Endothelial cell (in vitro differentiated cells): Measurements from ENCODE around the gene ERCC1. TPM values are rescaled to one million over a fixed set of nuclear protein-coding genes. Genes with fewer than 3 reads are reported as not detected.
A peak's percentile ranks its signal among the peaks of the same experiment; 100 is the strongest.
"Not testable (repeated sequence)": the region's sequence is repeated elsewhere in the genome, so short reads cannot be mapped to it uniquely, and the experiment has no call there.

ENCODE experiments used
- DNase-seq: peaks from one replicate; pipeline ENCODE4 v3.0.0; 2021; ENCODE audit warnings: low spot score
- H3K27ac Mint-ChIP-seq: one replicate; pipeline ENCODE4 v1.8.0; 2021; ENCODE audit warnings: mixed read lengths, inconsistent platforms; ENCODE audit not compliant: unreplicated experiment
- H3K27me3 Mint-ChIP-seq: one replicate; pipeline ENCODE4 v1.8.0; 2021; ENCODE audit warnings: mild to moderate bottlenecking, moderate library complexity, mixed read lengths, inconsistent platforms; ENCODE audit not compliant: unreplicated experiment
- H3K36me3 Mint-ChIP-seq: one replicate; pipeline ENCODE4 v1.8.0; 2021; ENCODE audit warnings: mild to moderate bottlenecking, low read depth, mixed read lengths, inconsistent platforms; ENCODE audit not compliant: unreplicated experiment
- H3K4me1 Mint-ChIP-seq: one replicate; pipeline ENCODE4 v1.8.0; 2021; ENCODE audit warnings: mild to moderate bottlenecking, mixed read lengths, inconsistent platforms; ENCODE audit not compliant: unreplicated experiment
- H3K4me3 Mint-ChIP-seq: one replicate; pipeline ENCODE4 v1.8.0; 2021; ENCODE audit warnings: mild to moderate bottlenecking, mixed read lengths, inconsistent platforms; ENCODE audit not compliant: unreplicated experiment
- H3K9me3 Mint-ChIP-seq: one replicate; pipeline ENCODE4 v1.8.0; 2021; ENCODE audit warnings: mixed read lengths, inconsistent platforms; ENCODE audit not compliant: unreplicated experiment
- CTCF ChIP-seq: fragments of 200-600 bp; sonication (generic); IDR thresholded peaks from one replicate; pipeline ENCODE4 v1.5.0; 2021; ENCODE audit warnings: antibody characterized with exemption; ENCODE audit not compliant: unreplicated experiment
- total RNA-seq: library from RNA; stranded (reverse); fragmentation: NEBNext Ultra II Directional; extraction: Animal tissue kit (Norgen Biotek cat#: 25700); gene quantifications from one replicate; pipeline ENCODE4 v1.2.1, GENCODE V29; 2021; ENCODE audit not compliant: unreplicated experiment

The ERCC1 gene
- total RNA-seq, 1 donor from 2014 or later = 62.8 TPM

GRCh38 chr19:45417151-45417550 is 6.6 kb downstream of the ERCC1 start:
- Mint-ChIP-seq H3K27me3 (peaks cover 12% of the 10 kb centered on the region), H3K27ac (no peak overlapping the region), H3K36me3 (peaks cover 16% of the 10 kb centered on the region), H3K9me3 (no peaks in the 10 kb centered on the region), H3K4me1 (peaks cover 7% of the 10 kb centered on the region), H3K4me3 (peak overlapping the region; percentile 56)
- TF ChIP-seq CTCF = no peak
- DNase-seq = no peak

- no peak for DNase-seq
- peaks cover 4% of the 10 kb centered on the region for H3K4me1 Mint-ChIP-seq
- TF ChIP-seq CTCF = no peak
- H3K4me3 Mint-ChIP-seq = peak overlapping the region; percentile 19
- peaks cover 17% of the 10 kb centered on the region for H3K36me3 Mint-ChIP-seq
- H3K9me3 Mint-ChIP-seq = no peaks in the 10 kb centered on the region
- peaks cover 5% of the 10 kb centered on the region for H3K27me3 Mint-ChIP-seq
- no peak overlapping the region for H3K27ac Mint-ChIP-seq
Measured at GRCh38 chr19:45414468-45414867, 9.2 kb downstream of the ERCC1 start.

GRCh38 chr19:45413497-45413896 is 10.2 kb downstream of the ERCC1 start:
- no peak overlapping the region for H3K27ac Mint-ChIP-seq
- H3K4me3 Mint-ChIP-seq = no peak overlapping the region
- H3K4me1 Mint-ChIP-seq = no peaks in the 10 kb centered on the region
- TF ChIP-seq CTCF = no peak
- peaks cover 2% of the 10 kb centered on the region for H3K27me3 Mint-ChIP-seq
- H3K36me3 Mint-ChIP-seq = peaks cover 24% of the 10 kb centered on the region
- no peaks in the 10 kb centered on the region for H3K9me3 Mint-ChIP-seq
- DNase-seq = no peak

- not testable (repeated sequence) for H3K9me3 Mint-ChIP-seq
- H3K36me3 Mint-ChIP-seq = peaks cover 24% of the 10 kb centered on the region
Measured at GRCh38 chr19:45410330-45410729, 13.4 kb downstream of the ERCC1 start.

GRCh38 chr19:45409557-45409920 is 14.2 kb downstream of the ERCC1 start:
- Mint-ChIP-seq H3K9me3 (no peaks in the 10 kb centered on the region), H3K36me3 (peaks cover 23% of the 10 kb centered on the region), H3K4me1 (peaks cover 13% of the 10 kb centered on the region), H3K27me3 (peaks cover 12% of the 10 kb centered on the region), H3K4me3 (no peak overlapping the region), H3K27ac (no peak overlapping the region)
- no peak for TF ChIP-seq CTCF
- DNase-seq = no peak

More at GRCh38 chr19:45410330-45410729, 13.4 kb downstream of the ERCC1 start:
- Mint-ChIP-seq H3K4me1 (peaks cover 13% of the 10 kb centered on the region), H3K27me3 (peaks cover 11% of the 10 kb centered on the region), H3K4me3 (peak overlapping the region; percentile 6)
- not testable (repeated sequence) for DNase-seq, H3K27ac Mint-ChIP-seq
